ENCODE data around the gene ACSBG1.
A peak's percentile ranks its signal among the peaks of the same experiment; 100 is the strongest.

Gene ACSBG1

GRCh38 chr15:78192826-78193594 is 41.4 kb downstream of the ACSBG1 start:
- no peaks in the 10 kb centered on the region for H3K36me3 ChIP-seq
- H3K4me2 ChIP-seq: no peak overlapping the region
- H3K4me1 ChIP-seq: no peaks in the 10 kb centered on the region
- H3K9ac ChIP-seq: no peak overlapping the region
- no peaks in the 10 kb centered on the region; the same call in 1 of the 2 replicates for H3K9me3 ChIP-seq
- no peak for TF ChIP-seq Cebpa-rat (IDR thresholded peaks at IDR 0.05)
- H4K20me1 ChIP-seq: no peaks in the 10 kb centered on the region
- no peak overlapping the region for H3K27ac ChIP-seq
- H3K4me3 ChIP-seq: no peak overlapping the region
- H3K27me3 ChIP-seq: no peaks in the 10 kb centered on the region

DNA sequence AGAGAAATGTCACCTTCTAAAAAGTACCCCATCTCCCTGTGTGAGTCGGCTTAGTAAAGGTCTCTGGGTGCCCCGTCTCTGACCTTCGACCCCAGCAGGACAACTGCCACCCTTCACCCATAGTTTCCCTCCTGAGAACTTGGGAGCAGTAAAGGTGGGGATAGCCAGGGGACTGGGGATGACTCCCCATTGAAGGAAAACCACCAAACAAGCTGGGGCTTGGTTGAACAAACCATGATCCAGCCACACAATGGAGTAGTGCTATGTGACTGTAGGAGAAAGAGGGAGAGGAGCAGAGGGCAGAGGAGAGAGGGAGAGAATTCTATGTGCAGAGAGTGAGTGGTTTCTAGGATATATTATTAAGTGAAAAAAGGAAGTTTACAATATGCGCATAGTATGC is 51.5 kb downstream of the ACSBG1 start:
- Histone ChIP-seq H3K9me3 (no peaks in the 10 kb centered on the region), H3K9ac (no peak overlapping the region), H3K27ac (no peak overlapping the region), H3K27me3 (no peaks in the 10 kb centered on the region), H3K4me3 (no peak overlapping the region), H3K4me1 (no peaks in the 10 kb centered on the region), H4K20me1 (no peaks in the 10 kb centered on the region), H3K4me2 (no peak overlapping the region), H3K36me3 (no peaks in the 10 kb centered on the region)
- no peak for TF ChIP-seq Cebpa-rat (IDR thresholded peaks at IDR 0.05)

DNA sequence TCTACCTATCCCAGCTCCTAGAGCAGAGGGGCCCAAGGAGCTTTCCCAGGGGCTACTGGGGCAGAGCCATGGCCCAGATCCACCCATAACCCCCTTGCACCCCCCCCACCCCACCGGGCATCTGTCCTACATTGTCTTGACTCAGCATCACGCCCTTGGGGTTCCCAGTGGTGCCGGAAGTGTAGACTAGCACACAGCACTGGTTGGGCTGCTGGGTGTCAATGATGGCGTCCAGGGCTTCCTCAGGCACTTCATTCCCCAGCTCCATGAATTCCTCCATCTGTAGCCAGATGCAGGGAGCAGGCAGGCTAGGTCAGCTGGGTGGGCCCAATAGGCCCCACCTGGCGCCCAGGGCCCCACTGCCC is 52.0 kb downstream of the ACSBG1 start:
- Histone ChIP-seq H4K20me1 (no peaks in the 10 kb centered on the region), H3K4me1 (no peaks in the 10 kb centered on the region), H3K4me2 (no peak overlapping the region)

DNA sequence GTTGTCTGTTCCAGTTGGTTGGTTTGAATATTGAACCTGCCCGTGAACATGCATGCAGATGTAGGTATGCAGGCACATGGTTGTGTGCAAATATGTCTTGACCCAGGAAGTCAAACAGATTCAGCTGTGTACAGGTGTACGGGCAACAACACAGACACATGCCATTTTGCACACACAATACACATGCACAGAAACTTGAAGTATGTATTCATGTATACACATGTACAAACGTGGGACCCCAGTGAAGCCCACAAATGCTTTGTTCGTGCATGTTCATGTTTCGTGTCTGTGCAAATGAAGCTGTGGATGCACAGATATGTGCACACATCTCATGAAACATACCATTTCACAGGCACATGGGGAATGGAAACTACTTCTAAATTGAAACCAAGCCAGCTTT is 54.5 kb downstream of the ACSBG1 start:
- H3K4me1 ChIP-seq: peaks cover 7% of the 10 kb centered on the region
- H4K20me1 ChIP-seq: no peaks in the 10 kb centered on the region
- H3K27me3 ChIP-seq: no peaks in the 10 kb centered on the region
- no peaks in the 10 kb centered on the region for H3K9me3 ChIP-seq
- H3K36me3 ChIP-seq: no peaks in the 10 kb centered on the region
- H3K4me2 ChIP-seq: no peak overlapping the region
- H3K4me3 ChIP-seq: no peak overlapping the region
- H3K27ac ChIP-seq: no peak overlapping the region
- no peak overlapping the region for H3K9ac ChIP-seq
- no peak for TF ChIP-seq Cebpa-rat (IDR thresholded peaks at IDR 0.05)

More for the DNA sequence above, 52.0 kb downstream of the ACSBG1 start:
- H3K9ac ChIP-seq: no peak overlapping the region
- no peak overlapping the region for H3K4me3 ChIP-seq
- H3K27me3 ChIP-seq: no peaks in the 10 kb centered on the region
- no peak overlapping the region for H3K27ac ChIP-seq
- H3K36me3 ChIP-seq: no peaks in the 10 kb centered on the region
- H3K9me3 ChIP-seq: no peaks in the 10 kb centered on the region
- TF ChIP-seq Cebpa-rat (IDR thresholded peaks at IDR 0.05): no peak

GRCh38 chr15:78179286-78179840 is 55.0 kb downstream of the ACSBG1 start:
- Histone ChIP-seq H3K9me3 (no peaks in the 10 kb centered on the region), H3K4me1 (peaks cover 13% of the 10 kb centered on the region), H3K4me2 (no peak overlapping the region), H3K36me3 (no peaks in the 10 kb centered on the region), H3K27ac (no peak overlapping the region), H3K9ac (no peak overlapping the region), H4K20me1 (no peaks in the 10 kb centered on the region), H3K27me3 (no peaks in the 10 kb centered on the region), H3K4me3 (no peak overlapping the region)
- no peak for TF ChIP-seq Cebpa-rat (IDR thresholded peaks at IDR 0.05)

DNA sequence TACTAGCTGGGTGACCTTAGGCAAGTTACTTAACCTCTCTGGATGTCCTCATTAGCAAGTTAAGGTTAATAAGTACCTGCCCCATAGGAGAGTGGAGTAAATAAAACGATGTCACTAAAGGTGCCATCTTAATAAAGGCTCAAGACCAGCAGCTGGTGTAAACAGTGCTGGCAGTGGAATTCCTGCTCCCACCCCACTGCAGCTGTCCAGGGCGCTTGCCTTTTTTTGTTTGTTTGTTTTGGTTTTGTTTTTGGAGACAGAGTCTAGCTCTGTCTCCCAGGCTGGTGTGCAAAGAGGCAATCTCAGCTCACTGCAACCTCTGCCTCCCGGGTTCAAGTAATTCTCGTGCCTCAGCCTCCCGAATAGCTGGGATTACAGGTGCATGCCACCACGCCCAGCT is 56.3 kb downstream of the ACSBG1 start:
- H3K27me3 ChIP-seq: no peaks in the 10 kb centered on the region
- H3K4me2 ChIP-seq: no peak overlapping the region
- no peak for TF ChIP-seq Cebpa-rat (IDR thresholded peaks at IDR 0.05)
- no peak overlapping the region for H3K9ac ChIP-seq
- H3K27ac ChIP-seq: no peak overlapping the region
- peaks cover 26% of the 10 kb centered on the region for H3K4me1 ChIP-seq
- H3K36me3 ChIP-seq: no peaks in the 10 kb centered on the region
- no peak overlapping the region for H3K4me3 ChIP-seq
- H3K9me3 ChIP-seq: no peaks in the 10 kb centered on the region
- H4K20me1 ChIP-seq: no peaks in the 10 kb centered on the region

- Histone ChIP-seq H3K4me2 (no peak overlapping the region), H3K27ac (no peak overlapping the region), H3K27me3 (no peaks in the 10 kb centered on the region), H3K36me3 (peaks cover 3% of the 10 kb centered on the region), H3K4me1 (peaks cover 32% of the 10 kb centered on the region), H3K9ac (no peak overlapping the region), H4K20me1 (no peaks in the 10 kb centered on the region), H3K4me3 (no peak overlapping the region), H3K9me3 (no peaks in the 10 kb centered on the region)
- no peak for TF ChIP-seq Cebpa-rat (IDR thresholded peaks at IDR 0.05)
These were observed 56.9 kb downstream of the ACSBG1 start for GRCh38 chr15:78177447-78177873.

DNA sequence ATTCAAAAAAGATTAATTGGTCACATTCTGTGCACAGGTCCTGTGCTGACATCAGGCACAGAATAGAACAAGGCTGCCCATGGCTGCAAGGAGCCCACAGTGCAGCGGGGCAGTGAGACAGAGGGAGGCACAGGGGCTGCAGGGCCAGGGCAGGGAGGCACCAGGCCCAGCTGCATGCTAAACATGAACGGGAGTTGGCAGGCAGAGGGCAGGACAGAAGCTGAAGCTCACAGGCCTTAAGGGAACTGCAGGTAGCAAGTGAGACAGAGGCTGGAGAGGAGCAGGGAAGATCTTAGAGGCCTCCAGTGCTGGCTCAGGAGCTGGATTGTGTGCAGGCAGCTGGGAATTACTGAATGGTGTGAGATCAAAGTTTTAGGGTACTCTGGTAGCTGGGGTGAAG is 59.0 kb downstream of the ACSBG1 start:
- peaks cover 36% of the 10 kb centered on the region for H3K4me1 ChIP-seq
- H3K27me3 ChIP-seq: no peaks in the 10 kb centered on the region
- H3K4me2 ChIP-seq: peak overlapping the region; percentile 77
- H3K36me3 ChIP-seq: peaks cover 24% of the 10 kb centered on the region
- H3K4me3 ChIP-seq: no peak overlapping the region
- H4K20me1 ChIP-seq: no peaks in the 10 kb centered on the region
- H3K27ac ChIP-seq: no peak overlapping the region
- H3K9ac ChIP-seq: no peak overlapping the region
- peaks cover 3% of the 10 kb centered on the region; the same call in 1 of the 2 replicates for H3K9me3 ChIP-seq
- TF ChIP-seq Cebpa-rat (IDR thresholded peaks at IDR 0.05): no peak

GRCh38 chr15:78174401-78174800 is 60.0 kb downstream of the ACSBG1 start:
- Histone ChIP-seq H3K9me3 (peaks cover 3% of the 10 kb centered on the region; the same call in 1 of the 2 replicates), H3K27ac (peak overlapping the region; percentile 62), H3K4me1 (peaks cover 36% of the 10 kb centered on the region), H3K9ac (no peak overlapping the region), H3K36me3 (peaks cover 32% of the 10 kb centered on the region), H4K20me1 (no peaks in the 10 kb centered on the region), H3K4me3 (no peak overlapping the region), H3K4me2 (peak overlapping the region; percentile 77), H3K27me3 (no peaks in the 10 kb centered on the region)
- no peak for TF ChIP-seq Cebpa-rat (IDR thresholded peaks at IDR 0.05)

- H3K9ac ChIP-seq: no peak overlapping the region
- H3K4me1 ChIP-seq: peaks cover 36% of the 10 kb centered on the region
- TF ChIP-seq Cebpa-rat (IDR thresholded peaks at IDR 0.05): no peak
- H3K9me3 ChIP-seq: peaks cover 3% of the 10 kb centered on the region; the same call in 1 of the 2 replicates
- no peaks in the 10 kb centered on the region for H4K20me1 ChIP-seq
- H3K4me2 ChIP-seq: no peak overlapping the region
- H3K27me3 ChIP-seq: no peaks in the 10 kb centered on the region
- no peak overlapping the region for H3K27ac ChIP-seq
- no peak overlapping the region for H3K4me3 ChIP-seq
- peaks cover 52% of the 10 kb centered on the region for H3K36me3 ChIP-seq
These were observed 62.4 kb downstream of the ACSBG1 start for GRCh38 chr15:78171864-78172472.

All from BLaER1 (cell line).